Loucy (cell line): Measurements from ENCODE around the gene ZNF23.

Source experiments
- H2AFZ ChIP-seq: fragments of 200-600 bp; sonication (generic); 2 replicates; pipeline ENCODE4 v1.6.0; 2016; ENCODE audit warnings: antibody characterized with exemption, mild to moderate bottlenecking, low read length, moderate library complexity
- H3F3A ChIP-seq: fragments of 200-600 bp; 2 replicates; pipeline ENCODE4 v1.6.0; 2016; ENCODE audit warnings: antibody characterized with exemption, low read depth, mild to moderate bottlenecking
- H3K27me3 ChIP-seq: fragments of 200-600 bp; sonication (generic); 2 replicates; pipeline ENCODE4 v1.6.1; 2014; ENCODE audit warnings: low read length, mild to moderate bottlenecking; ENCODE audit not compliant: insufficient read depth, poor library complexity, severe bottlenecking
- H3K36me3 ChIP-seq: fragments of 200-600 bp; sonication (generic); 2 replicates; pipeline ENCODE4 v1.6.1; 2016; ENCODE audit warnings: low read length; ENCODE audit not compliant: insufficient read depth
- H3K4me1 ChIP-seq: fragments of 200-600 bp; sonication (generic); 2 replicates; pipeline ENCODE4 v1.5.1; 2014; ENCODE audit warnings: low read length, mild to moderate bottlenecking; ENCODE audit not compliant: insufficient read depth, poor library complexity, severe bottlenecking
- H3K4me2 ChIP-seq: fragments of 200-600 bp; sonication (generic); 2 replicates; pipeline ENCODE4 v1.6.0; 2014; ENCODE audit warnings: antibody characterized with exemption, low read length, low read depth, mild to moderate bottlenecking; ENCODE audit not compliant: poor library complexity, severe bottlenecking
- H3K4me3 ChIP-seq: fragments of 200-600 bp; sonication (generic); 2 replicates; pipeline ENCODE4 v1.5.1; 2014; ENCODE audit warnings: low read length, mild to moderate bottlenecking, mixed read lengths; ENCODE audit not compliant: poor library complexity, severe bottlenecking
- H3K79me2 ChIP-seq: fragments of 200-600 bp; sonication (generic); 2 replicates; pipeline ENCODE4 v1.6.1; 2014; ENCODE audit warnings: low read length; ENCODE audit not compliant: insufficient read depth
- H3K9ac ChIP-seq: fragments of 200-600 bp; sonication (generic); 2 replicates; pipeline ENCODE4 v1.6.0; 2014; ENCODE audit warnings: mild to moderate bottlenecking, low read depth, low read length, moderate library complexity; ENCODE audit not compliant: poor library complexity, severe bottlenecking
- H3K9me2 ChIP-seq: fragments of 200-600 bp; sonication (generic); replicated peaks from 2 replicates; pipeline ENCODE4 v1.6.1; 2016; ENCODE audit warnings: low read depth, low read length, mixed read lengths
- H3K9me3 ChIP-seq: fragments of 200-600 bp; sonication (generic); 2 replicates; pipeline ENCODE4 v1.6.1; 2014; ENCODE audit warnings: mild to moderate bottlenecking, antibody characterized with exemption, low read length, low read depth; ENCODE audit not compliant: insufficient read depth
- H4K20me1 ChIP-seq: fragments of 200-600 bp; sonication (generic); 2 replicates; pipeline ENCODE4 v1.6.0; 2014; ENCODE audit warnings: antibody characterized with exemption, low read length, mild to moderate bottlenecking; ENCODE audit not compliant: insufficient read depth, poor library complexity, severe bottlenecking
- EZH2phosphoT487 ChIP-seq: fragments of 200-600 bp; IDR thresholded peaks from 2 replicates; pipeline ENCODE4 v1.6.1; 2018; ENCODE audit warnings: antibody characterized with exemption, mild to moderate bottlenecking, moderate library complexity, borderline replicate concordance
- TF ChIP-seq, protein P1 (sequence below): fragments of 200-600 bp; sonication (generic); conservative IDR thresholded peaks from 2 replicates; pipeline ENCODE4 v1.5.1; 2014; ENCODE audit warnings: mild to moderate bottlenecking, antibody characterized with exemption, low read length

ZNF23 gene

DNA sequence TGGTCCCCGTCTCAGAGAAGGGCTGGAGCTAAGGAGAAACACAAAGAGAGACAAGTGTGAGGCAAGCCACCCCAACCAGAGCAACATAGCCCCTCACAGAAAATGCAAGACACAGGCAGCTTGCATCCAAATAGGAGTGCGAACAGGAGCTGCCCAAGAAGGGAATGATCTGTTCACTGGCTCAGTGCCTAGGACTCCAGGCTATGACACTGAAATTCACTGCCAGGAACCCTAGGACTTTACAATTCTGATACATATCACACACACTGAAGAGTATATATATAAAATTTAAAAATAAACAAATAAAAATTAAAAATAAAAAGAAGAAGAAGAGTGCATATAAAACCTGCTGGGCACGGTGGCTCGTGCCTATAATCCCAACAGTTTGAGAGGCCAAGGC, 5.2 kb downstream of the ZNF23 start:
- Histone ChIP-seq H3K9me3 (no peaks in the 10 kb centered on the region), H3K9me2 (no peaks in the 10 kb centered on the region), H3K27me3 (no peaks in the 10 kb centered on the region), H3K36me3 (no peaks in the 10 kb centered on the region; the same call in 1 of the 2 replicates), H3K9ac (no peak overlapping the region), H3K4me1 (peaks cover 14% of the 10 kb centered on the region), H4K20me1 (no peaks in the 10 kb centered on the region), H3K79me2 (peaks cover 18% of the 10 kb centered on the region), H2AFZ (no peak overlapping the region), H3F3A (no peaks in the 10 kb centered on the region), H3K4me3 (no peak overlapping the region), H3K4me2 (no peak overlapping the region)
- TF ChIP-seq, protein P1, sequence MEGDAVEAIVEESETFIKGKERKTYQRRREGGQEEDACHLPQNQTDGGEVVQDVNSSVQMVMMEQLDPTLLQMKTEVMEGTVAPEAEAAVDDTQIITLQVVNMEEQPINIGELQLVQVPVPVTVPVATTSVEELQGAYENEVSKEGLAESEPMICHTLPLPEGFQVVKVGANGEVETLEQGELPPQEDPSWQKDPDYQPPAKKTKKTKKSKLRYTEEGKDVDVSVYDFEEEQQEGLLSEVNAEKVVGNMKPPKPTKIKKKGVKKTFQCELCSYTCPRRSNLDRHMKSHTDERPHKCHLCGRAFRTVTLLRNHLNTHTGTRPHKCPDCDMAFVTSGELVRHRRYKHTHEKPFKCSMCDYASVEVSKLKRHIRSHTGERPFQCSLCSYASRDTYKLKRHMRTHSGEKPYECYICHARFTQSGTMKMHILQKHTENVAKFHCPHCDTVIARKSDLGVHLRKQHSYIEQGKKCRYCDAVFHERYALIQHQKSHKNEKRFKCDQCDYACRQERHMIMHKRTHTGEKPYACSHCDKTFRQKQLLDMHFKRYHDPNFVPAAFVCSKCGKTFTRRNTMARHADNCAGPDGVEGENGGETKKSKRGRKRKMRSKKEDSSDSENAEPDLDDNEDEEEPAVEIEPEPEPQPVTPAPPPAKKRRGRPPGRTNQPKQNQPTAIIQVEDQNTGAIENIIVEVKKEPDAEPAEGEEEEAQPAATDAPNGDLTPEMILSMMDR: no peak
- no peak for TF ChIP-seq EZH2phosphoT487

DNA sequence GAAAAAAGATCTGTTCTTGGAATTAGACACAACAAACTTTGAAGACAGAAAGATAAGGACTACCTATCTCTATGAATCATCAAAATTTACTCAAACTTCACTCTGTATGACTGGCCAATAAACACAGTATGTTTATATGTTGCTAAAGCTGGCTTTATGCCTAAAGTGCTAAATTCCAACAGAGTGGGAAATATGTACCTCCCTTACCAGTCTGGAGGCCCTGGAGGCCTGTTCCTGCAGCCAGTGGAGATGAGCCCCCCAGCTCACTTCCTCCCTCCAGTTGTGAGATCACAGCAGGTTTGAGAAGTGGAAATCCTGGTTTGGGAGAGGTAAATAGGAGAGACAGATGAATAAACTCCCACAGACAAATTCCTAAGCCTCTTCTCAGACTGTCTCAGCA, 9.0 kb downstream of the ZNF23 start:
- no peak overlapping the region for H3K9ac ChIP-seq
- H3K79me2 ChIP-seq: no peaks in the 10 kb centered on the region
- H3K36me3 ChIP-seq: peaks cover 18% of the 10 kb centered on the region; the same call in 1 of the 2 replicates
- no peaks in the 10 kb centered on the region for H3K4me1 ChIP-seq
- no peaks in the 10 kb centered on the region for H3F3A ChIP-seq
- H3K9me2 ChIP-seq: no peaks in the 10 kb centered on the region
- H3K4me3 ChIP-seq: no peak overlapping the region
- no peaks in the 10 kb centered on the region for H3K27me3 ChIP-seq
- H4K20me1 ChIP-seq: no peaks in the 10 kb centered on the region
- H3K9me3 ChIP-seq: peaks cover 22% of the 10 kb centered on the region
- no peak for TF ChIP-seq EZH2phosphoT487
- TF ChIP-seq, protein P1: no peak
- H3K4me2 ChIP-seq: no peak overlapping the region
- H2AFZ ChIP-seq: no peak overlapping the region

DNA sequence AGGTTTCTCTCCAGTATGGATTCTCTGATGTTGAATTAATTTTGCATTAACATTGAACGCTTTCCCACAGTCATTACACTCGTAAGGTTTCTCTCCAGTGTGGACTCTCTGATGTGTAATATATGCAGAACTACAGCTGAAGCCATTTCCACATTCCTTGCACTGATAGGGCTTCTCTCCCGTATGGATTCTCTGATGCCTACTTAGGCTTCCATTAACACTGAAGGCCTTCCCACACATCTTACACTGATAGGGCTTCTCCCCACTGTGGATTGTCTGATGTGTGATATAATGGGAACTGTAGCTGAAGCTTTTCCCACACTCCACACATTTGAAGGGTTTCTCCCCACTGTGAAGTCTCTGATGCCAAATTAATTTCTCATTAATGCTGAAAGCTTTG, 13.0 kb downstream of the ZNF23 start:
- Histone ChIP-seq H3F3A (no peaks in the 10 kb centered on the region), H3K36me3 (peaks cover 21% of the 10 kb centered on the region; the same call in 1 of the 2 replicates), H3K79me2 (no peaks in the 10 kb centered on the region), H3K4me2 (no peak overlapping the region), H3K27me3 (no peaks in the 10 kb centered on the region), H3K4me3 (no peak overlapping the region), H3K4me1 (no peaks in the 10 kb centered on the region), H4K20me1 (no peaks in the 10 kb centered on the region), H3K9me2 (no peaks in the 10 kb centered on the region), H3K9ac (no peak overlapping the region), H2AFZ (no peak overlapping the region), H3K9me3 (peaks cover 32% of the 10 kb centered on the region)
- TF ChIP-seq, protein P1: no peak
- TF ChIP-seq EZH2phosphoT487: no peak
